Smooth muscle cell (in vitro differentiated cells): ENCODE measurements around the gene SPAG6. TPM values are rescaled to one million over a fixed set of nuclear protein-coding genes. Genes with fewer than 3 reads are reported as not detected.
"Not testable (repeated sequence)": the region's sequence is repeated elsewhere in the genome, so short reads cannot be mapped to it uniquely, and the experiment has no call there.

Experiments
- DNase-seq: peaks from one replicate; lab custom pipeline; 2025; ENCODE audit not compliant: unreplicated experiment; lab: John Stamatoyannopoulos, UW
- H2AFZ ChIP-seq: fragments of 200-600 bp; sonication (generic); 2 replicates; pipeline ENCODE4 v1.6.0; 2016; ENCODE audit warnings: antibody characterized with exemption, low read depth, mild to moderate bottlenecking
- H3F3A ChIP-seq: fragments of 200-600 bp; sonication (generic); 2 replicates; pipeline ENCODE4 v1.6.0; 2017; ENCODE audit warnings: antibody characterized with exemption, low read depth
- H3K27ac ChIP-seq: fragments of 200-600 bp; sonication (generic); 2 replicates; pipeline ENCODE4 v1.5.1; 2016; ENCODE audit warnings: low read depth, mild to moderate bottlenecking
- H3K27me3 ChIP-seq: fragments of 200-600 bp; sonication (generic); 2 replicates; pipeline ENCODE4 v1.6.1; 2016; ENCODE audit warnings: low read depth, mild to moderate bottlenecking
- H3K36me3 ChIP-seq: fragments of 200-600 bp; sonication (generic); 2 replicates; pipeline ENCODE4 v1.5.1; 2016; ENCODE audit warnings: low read depth
- H3K4me1 ChIP-seq: fragments of 200-600 bp; sonication (generic); 2 replicates; pipeline ENCODE4 v1.5.1; 2016; ENCODE audit warnings: low read depth
- H3K4me2 ChIP-seq: fragments of 200-600 bp; sonication (generic); 2 replicates; pipeline ENCODE4 v1.6.0; 2016; ENCODE audit warnings: mild to moderate bottlenecking
- H3K4me3 ChIP-seq: fragments of 200-600 bp; sonication (generic); 2 replicates; pipeline ENCODE4 v1.5.1; 2016; ENCODE audit warnings: mild to moderate bottlenecking
- H3K79me2 ChIP-seq: fragments of 200-600 bp; sonication (generic); 2 replicates; pipeline ENCODE4 v1.6.0; 2016; ENCODE audit warnings: low read depth, mild to moderate bottlenecking
- H3K9ac ChIP-seq: fragments of 200-600 bp; sonication (generic); 2 replicates; pipeline ENCODE4 v1.6.0; 2016; ENCODE audit warnings: low read depth
- H3K9me3 ChIP-seq: fragments of 200-600 bp; sonication (generic); replicated peaks from 2 replicates; pipeline ENCODE4 v1.5.1; 2016; ENCODE audit warnings: low read depth
- H4K20me1 ChIP-seq: fragments of 200-600 bp; sonication (generic); 2 replicates; pipeline ENCODE4 v1.6.0; 2016; ENCODE audit warnings: low read depth
- WGBS: methylation state at CpG from one replicate; pipeline ENCODE4 v1.1.7; 2016; ENCODE audit warnings: low lambda C conversion rate; 5-methylcytosine and 5-hydroxymethylcytosine counted together
- polyA plus RNA-seq: library from polyadenylated mRNA; unstranded; fragments of >200 nt; fragmentation: Nextera tagmentation; extraction: Ambion mirVana; gene quantifications from 2 replicates; pipeline ENCODE4 v1.2.1, GENCODE V29; 2016
- total RNA-seq: library from RNA; depleted of rRNA; stranded (reverse); fragments of >200 nt; gene quantifications from 2 replicates; pipeline ENCODE4 v1.2.3, GENCODE V29; 2014
- TF ChIP-seq, protein P1 (sequence below): fragments of 200-600 bp; sonication (generic); IDR thresholded peaks from 2 replicates; pipeline ENCODE4 v1.5.1; 2017; ENCODE audit warnings: borderline replicate concordance, mild to moderate bottlenecking, antibody characterized with exemption; ENCODE audit not compliant: insufficient read depth, poor library complexity, severe bottlenecking

The SPAG6 gene
- total and polyA plus RNA-seq, 2 experiments from 2014 or later, result 0.61 TPM; not detected in 1

GRCh38 chr10:22389856-22390589 is 44.7 kb downstream of the SPAG6 start:
- Histone ChIP-seq H3K9ac (no peak overlapping the region), H4K20me1 (no peaks in the 10 kb centered on the region), H3K9me3 (no peaks in the 10 kb centered on the region), H3K4me3 (no peak overlapping the region), H3K27ac (no peak overlapping the region), H3K4me1 (no peaks in the 10 kb centered on the region), H3K79me2 (no peaks in the 10 kb centered on the region), H3F3A (no peaks in the 10 kb centered on the region), H3K4me2 (no peak overlapping the region), H3K36me3 (no peaks in the 10 kb centered on the region), H3K27me3 (peaks cover 3% of the 10 kb centered on the region), H2AFZ (no peak overlapping the region)
- 85% methylated on average over 6 of the region's 6 CpGs for WGBS
- TF ChIP-seq, protein P1, sequence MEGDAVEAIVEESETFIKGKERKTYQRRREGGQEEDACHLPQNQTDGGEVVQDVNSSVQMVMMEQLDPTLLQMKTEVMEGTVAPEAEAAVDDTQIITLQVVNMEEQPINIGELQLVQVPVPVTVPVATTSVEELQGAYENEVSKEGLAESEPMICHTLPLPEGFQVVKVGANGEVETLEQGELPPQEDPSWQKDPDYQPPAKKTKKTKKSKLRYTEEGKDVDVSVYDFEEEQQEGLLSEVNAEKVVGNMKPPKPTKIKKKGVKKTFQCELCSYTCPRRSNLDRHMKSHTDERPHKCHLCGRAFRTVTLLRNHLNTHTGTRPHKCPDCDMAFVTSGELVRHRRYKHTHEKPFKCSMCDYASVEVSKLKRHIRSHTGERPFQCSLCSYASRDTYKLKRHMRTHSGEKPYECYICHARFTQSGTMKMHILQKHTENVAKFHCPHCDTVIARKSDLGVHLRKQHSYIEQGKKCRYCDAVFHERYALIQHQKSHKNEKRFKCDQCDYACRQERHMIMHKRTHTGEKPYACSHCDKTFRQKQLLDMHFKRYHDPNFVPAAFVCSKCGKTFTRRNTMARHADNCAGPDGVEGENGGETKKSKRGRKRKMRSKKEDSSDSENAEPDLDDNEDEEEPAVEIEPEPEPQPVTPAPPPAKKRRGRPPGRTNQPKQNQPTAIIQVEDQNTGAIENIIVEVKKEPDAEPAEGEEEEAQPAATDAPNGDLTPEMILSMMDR, result no peak
- DNase-seq, result no peak

DNA sequence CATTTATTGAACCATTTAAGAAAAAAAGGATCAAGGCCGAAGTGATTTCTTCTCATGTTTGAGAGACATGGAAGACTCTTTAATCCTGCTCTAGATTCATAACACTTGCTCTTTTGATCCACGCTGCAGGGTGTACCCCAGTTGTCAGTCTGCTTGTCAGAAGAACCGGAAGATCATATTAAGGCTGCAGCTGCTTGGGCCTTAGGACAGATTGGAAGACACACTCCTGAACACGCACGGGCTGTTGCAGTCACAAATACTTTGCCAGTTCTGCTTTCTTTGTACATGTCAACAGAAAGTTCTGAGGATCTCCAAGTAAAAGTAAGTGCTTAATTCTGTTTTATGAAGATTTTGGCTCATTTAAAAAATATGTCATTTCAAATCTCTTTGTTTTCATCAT is 46.3 kb downstream of the SPAG6 start:
- no peak overlapping the region for H3K9ac ChIP-seq
- H3K36me3 ChIP-seq, result no peaks in the 10 kb centered on the region
- no peaks in the 10 kb centered on the region for H3K9me3 ChIP-seq
- no peak overlapping the region for H3K4me2 ChIP-seq
- no peaks in the 10 kb centered on the region for H3F3A ChIP-seq
- TF ChIP-seq, protein P1, result no peak
- H3K4me3 ChIP-seq, result no peak overlapping the region
- DNase-seq, result no peak
- no peaks in the 10 kb centered on the region for H3K79me2 ChIP-seq
- no peaks in the 10 kb centered on the region for H4K20me1 ChIP-seq
- no peak overlapping the region for H2AFZ ChIP-seq
- no peaks in the 10 kb centered on the region for H3K4me1 ChIP-seq
- H3K27me3 ChIP-seq, result peaks cover 1% of the 10 kb centered on the region
- 91% methylated on average over 5 of the region's 5 CpGs for WGBS
- no peak overlapping the region for H3K27ac ChIP-seq

DNA sequence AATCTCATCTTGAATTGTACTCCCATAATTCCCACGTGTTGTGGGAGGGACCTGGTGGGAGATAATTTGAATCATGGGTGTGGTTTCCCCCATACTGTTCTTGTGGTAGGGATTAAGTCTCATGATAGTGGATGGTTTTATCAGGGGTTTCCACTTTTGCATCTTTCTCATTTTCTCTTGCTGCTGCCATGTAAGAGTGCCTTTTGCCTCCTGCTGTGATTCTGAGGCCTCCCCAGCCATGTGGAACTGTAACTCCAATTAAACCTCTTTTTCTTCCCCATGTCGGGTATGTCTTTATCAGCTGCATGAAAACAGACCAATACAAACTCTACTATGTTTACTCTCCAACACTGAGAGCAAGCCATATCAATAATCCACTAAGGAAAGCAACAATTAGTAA is 50.9 kb downstream of the SPAG6 start:
- not testable (repeated sequence) for H4K20me1 ChIP-seq, H3K9ac ChIP-seq, H3K79me2 ChIP-seq, H3K4me1 ChIP-seq, H3K36me3 ChIP-seq, DNase-seq, H3F3A ChIP-seq, H3K4me2 ChIP-seq, H2AFZ ChIP-seq, H3K27ac ChIP-seq, H3K4me3 ChIP-seq, H3K27me3 ChIP-seq, H3K9me3 ChIP-seq
- WGBS, result 69% methylated on average over 2 of the region's 2 CpGs

- not testable (repeated sequence) for H3K9me3 ChIP-seq, H3K9ac ChIP-seq, H2AFZ ChIP-seq, H3K4me2 ChIP-seq, H3K27ac ChIP-seq, H4K20me1 ChIP-seq, H3K79me2 ChIP-seq, DNase-seq, H3F3A ChIP-seq, H3K36me3 ChIP-seq, H3K27me3 ChIP-seq, H3K4me3 ChIP-seq, H3K4me1 ChIP-seq
- WGBS, result 98% methylated on average over 2 of the region's 5 CpGs
Measured at GRCh38 chr10:22406916-22407315, 61.6 kb downstream of the SPAG6 start.
